Measurements from ENCODE around the gene PHF5A.

DNA sequence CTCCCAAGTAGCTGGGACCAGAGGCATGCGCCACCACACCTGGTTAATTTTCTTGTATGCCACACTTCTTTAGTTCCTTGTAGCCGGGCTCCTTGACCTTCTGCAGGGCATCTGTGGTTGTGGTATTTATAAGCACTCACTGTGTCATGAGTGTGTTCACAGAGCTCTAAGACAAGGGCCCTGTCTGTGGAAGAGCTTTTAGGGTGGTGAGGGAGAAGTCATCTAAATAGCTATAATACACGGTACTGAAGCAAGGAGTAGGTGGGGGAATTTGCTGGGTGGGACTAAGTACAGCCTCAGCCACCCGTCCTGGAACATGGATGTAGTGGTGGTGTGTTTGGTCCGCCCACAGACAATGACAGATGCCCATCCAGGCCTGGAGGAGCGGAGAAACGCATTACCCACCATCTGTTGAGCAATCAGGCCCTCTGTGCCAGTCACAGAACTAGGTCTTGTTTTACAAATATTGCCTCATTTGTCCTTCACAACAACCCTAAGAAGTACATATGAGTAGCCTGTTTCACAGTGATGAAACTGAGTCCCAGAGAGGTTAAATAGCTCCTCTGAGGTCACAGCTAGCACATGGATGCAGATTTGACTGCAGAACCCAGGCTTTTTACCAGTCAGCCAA, 10.5 kb upstream of the PHF5A start:
- no peak for TF ChIP-seq POLR2A (IDR thresholded peaks at IDR 0.05; ENCODE audit: low read depth, low read length)
- TF ChIP-seq POLR2AphosphoS5 (IDR thresholded peaks at IDR 0.05; ENCODE audit: low read depth, low read length) = no peak
- TF ChIP-seq TAF1 (IDR thresholded peaks at IDR 0.05; ENCODE audit: low read depth, low read length) = no peak

All from GM12891 (cell line).